NK-92 treated with Interleukin-12 subunit alpha and Interleukin-12 subunit beta, amount 100 ng/mL, for 24 hours (cell line): ENCODE results near the gene MCCC1.

Experiments
- DNase-seq: peaks from one replicate; lab custom pipeline; 2025; lab: John Stamatoyannopoulos, UW

Gene MCCC1

DNA sequence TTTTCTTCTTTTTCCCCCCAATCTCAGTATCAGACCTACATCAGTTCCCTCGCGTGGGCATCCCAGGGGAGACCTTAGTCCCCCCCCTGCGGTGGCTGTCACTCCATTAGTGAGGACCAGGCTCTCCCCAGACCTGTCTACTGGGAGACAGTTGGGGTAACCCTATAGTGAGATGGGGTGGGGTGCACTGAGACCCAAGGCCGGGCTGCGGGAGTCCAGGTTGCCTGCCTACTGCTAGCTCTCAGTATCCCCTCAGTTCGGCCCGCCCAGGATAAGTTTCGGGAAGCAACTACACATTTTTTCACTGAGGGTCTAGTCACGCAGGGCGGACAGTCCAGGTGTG, 118.3 kb downstream of the MCCC1 start:
- no peak for DNase-seq

DNA sequence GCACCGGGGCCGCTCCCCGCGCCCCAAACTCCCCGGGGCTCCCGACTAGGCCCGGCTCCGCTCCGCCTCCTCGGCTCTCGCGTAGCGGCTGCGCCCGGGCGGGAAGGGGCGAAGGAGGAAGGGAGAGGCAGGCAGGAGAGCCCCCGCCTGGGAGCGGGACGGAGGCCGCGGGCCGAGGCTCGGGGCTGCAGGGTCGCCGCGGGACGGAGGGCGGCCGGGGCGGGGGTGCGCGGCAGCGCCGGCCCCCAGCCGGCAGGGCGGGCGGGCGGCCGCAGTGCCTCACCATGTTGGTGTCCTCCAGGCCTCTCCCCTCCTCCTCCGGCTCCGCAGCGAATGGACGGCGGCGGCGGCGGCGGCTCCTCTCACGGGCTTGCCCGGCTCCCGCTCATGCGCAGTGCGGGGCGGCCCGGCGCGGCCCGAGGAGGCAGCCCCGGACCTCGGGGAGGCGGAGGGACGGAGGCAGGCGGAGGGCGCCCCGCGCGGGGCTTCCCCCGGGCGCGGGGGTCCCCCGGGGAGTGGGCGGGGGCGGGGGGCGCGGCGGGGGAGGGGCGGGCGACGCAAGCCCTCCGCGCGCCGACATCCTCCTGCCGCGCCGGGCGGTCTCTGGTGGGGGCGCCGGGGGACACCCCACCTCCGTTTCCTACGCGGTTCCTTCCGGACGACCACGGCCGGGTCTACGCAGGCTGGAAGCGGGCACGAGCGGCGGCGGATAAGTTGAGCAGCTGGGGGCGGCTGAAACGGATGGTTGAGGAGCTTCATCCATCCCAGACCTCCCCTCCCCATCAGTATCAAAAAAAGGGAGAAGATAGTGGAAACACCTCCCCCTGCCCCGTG, 118.9 kb downstream of the MCCC1 start, which contains the start of gene DCUN1D1:
Gene DCUN1D1 (minus strand): TSS at position 335 of the 834 bp plus-strand sequence. CDS start 49 bp downstream, at position 286.
- peak; percentile 81 for DNase-seq

DNA sequence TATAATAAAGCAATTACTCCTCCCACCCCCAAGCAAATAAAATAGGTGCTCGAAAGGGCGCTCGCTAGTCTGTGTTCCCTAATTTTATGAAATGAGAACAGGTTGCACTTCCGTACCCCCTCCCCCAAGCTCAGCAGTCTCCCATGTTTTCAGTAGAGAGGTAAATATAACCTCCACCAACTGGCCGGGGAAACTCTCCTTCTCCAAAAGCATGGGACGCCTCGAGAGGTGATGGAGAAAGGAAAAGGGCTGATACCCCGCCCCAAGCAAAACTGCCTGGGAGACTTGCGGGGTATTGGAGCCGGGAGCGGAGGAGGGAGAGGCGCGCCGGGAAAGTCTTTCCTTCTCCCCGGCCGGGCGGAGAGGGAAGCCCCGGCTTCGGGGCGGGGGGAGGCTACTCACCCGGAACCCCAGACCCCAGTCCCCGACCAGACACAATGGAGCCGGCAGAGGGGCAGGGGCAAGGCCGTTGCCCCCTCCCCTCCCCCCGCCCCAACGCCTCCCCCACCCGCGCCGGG, 119.6 kb downstream of the MCCC1 start:
- peak; percentile 47 for DNase-seq

DNA sequence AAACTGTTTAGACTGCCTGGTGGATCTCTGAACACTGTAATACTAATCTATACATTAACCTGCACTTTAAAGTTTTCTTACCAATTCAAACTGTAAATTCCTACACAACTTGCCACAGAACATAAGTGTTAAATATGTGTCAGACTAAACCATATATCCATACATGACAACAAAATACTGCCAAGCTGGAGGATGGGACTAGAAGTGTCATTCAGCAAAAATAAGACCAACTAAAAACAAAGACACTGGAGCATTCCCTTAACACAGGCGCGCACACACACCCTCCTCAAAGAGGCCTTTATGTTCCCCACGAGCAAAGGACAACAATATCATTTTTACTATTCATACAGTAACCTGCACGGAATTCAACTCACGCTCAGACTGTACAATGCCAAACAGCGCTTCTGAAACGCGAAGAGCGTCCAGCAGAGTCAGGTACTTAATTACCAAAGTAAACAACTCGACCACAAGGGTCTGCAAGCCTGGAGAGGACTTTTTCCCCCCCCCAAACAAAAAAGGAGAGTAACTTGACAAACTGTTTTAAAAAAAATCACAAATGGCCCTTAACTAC, 120.1 kb downstream of the MCCC1 start:
- DNase-seq = no peak

DNA sequence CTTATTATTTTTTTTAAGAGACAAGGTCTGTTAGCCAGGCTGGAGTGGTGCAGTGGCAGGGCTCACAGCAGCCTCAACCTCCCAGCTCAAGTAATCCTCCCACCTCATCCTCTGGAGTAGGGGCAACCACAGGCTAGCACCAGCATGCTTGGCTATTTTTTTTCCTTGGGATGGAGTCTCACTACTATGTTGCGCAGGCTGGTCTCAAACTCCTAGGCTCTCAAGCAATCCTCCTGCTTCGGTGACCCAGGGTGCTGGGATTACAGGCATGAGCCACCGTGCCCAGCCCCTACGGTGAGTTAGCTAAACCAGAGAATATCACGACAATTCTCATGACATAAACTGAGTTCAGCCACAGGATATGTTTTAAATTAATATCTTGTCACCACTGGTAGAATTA, 120.9 kb downstream of the MCCC1 start:
- DNase-seq = no peak

DNA sequence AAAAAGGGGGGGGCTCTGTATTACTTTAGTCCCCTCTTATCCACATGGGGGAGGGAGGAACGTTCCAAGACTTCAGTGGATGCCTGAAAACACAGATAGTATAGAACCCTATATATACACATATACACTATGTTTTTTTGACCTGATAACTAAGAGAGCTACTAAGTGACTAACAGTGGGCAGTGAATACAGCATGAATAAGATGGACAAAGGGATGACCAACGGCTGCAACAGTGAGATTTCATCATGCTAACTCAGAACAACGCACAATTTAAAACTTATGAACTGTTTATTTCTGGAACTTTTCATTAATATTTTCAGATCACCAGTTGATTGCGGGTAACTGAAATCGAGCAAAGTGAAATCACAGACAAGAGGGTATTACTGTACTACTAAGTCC, 126.2 kb downstream of the MCCC1 start:
- DNase-seq = no peak

DNA sequence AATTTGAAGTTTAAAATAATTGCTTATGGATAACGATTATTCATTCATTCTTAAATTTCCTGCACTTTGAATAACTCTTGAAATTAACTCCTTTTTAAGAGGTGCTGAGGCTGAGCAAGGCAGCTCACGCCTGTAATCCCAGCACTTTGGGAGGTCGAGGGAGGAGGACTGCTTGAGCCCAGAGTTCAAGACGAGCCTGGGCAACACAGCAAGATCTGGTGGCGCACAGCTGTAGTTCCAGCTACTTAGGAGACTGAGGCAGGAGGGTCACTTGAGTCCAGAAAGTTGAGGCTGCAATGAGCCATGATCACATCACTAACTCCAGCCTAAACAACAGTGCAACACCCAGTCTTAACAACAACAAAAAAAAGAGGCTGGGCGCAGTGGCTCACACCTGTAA, 126.9 kb downstream of the MCCC1 start:
- no peak for DNase-seq

DNA sequence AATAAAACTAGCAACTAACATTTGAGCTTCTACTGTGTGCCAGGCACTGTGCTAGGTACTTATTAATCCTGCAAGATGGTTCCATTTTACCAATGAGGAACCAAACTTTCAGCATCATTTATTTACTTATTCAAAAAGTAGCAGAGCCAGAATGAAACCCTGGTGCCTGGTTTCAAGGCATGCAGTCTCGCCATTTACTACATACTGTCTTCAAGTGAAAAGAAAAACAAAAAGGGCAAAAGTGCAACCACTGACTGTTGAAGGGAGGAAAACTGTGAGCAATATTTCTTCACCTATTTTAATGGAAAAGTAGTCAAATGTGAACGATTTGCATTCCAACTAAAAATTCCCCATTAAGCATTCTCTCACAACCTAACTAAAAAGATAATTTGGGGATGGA, 127.7 kb downstream of the MCCC1 start:
- DNase-seq = no peak

DNA sequence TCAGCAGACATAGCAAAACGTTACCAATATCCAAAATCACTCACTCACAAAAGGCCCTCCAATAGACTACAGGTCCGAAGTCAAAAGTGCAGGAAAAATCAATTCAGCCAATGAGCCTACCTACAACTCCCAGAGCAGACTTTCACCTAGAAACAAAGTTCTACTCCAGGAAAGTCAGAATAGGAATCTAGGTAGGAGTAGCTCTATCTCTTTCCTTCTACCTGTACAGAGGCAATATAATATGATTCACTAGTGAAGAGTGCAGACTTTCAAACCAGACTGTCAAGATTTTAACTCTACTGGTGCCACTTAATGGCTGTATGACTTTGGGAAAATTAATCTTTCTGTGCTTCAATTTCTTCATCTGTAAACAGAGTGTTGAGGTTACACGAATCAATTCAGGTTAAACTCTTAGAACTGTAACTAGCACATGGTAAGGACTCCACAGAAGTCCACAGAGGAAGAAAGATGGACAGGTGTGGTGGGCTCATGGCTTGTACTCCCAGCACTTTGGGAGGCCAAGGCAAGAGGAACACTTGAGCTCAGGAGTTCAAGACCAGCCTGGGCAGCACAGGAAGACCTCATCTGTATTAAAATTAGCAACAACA, 128.4 kb downstream of the MCCC1 start:
- DNase-seq = no peak

DNA sequence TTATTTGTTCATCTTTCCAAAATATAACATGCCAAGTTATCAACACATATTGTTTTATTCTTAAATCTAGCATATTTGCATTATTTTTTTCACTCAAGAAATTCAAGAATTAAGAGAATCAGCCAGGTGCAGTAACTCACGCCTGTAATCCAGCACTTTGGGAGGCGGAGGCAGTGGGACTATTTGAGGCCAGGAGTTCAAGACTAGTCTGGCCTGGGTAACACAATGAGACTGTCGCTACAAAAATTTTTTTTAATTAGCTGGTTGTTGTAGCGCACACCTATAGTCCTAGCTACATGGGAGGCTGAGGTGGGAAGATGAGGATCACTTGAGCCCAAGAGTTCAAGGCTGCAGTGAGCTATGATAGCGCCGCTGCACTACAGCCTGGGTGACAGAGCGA, 129.4 kb downstream of the MCCC1 start:
- no peak for DNase-seq

DNA sequence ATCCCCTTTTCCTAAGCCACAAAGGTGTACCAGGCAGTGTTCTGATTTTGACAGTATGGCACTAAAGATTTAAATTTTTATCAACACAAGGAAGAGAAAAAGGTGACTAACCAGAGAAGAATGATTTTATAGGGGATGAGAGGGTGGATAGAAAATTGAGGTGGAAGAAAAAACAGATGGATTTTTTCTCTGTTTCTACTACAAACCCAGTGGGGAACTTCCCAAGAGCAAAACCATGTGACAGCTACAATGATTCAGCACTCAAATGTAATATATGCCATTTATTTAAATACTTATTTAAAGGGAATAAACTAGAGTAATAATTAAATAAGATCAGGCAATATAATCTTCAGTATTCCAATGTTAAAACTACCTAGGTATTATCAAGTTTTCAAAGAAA, 130.0 kb downstream of the MCCC1 start:
- DNase-seq = no peak

DNA sequence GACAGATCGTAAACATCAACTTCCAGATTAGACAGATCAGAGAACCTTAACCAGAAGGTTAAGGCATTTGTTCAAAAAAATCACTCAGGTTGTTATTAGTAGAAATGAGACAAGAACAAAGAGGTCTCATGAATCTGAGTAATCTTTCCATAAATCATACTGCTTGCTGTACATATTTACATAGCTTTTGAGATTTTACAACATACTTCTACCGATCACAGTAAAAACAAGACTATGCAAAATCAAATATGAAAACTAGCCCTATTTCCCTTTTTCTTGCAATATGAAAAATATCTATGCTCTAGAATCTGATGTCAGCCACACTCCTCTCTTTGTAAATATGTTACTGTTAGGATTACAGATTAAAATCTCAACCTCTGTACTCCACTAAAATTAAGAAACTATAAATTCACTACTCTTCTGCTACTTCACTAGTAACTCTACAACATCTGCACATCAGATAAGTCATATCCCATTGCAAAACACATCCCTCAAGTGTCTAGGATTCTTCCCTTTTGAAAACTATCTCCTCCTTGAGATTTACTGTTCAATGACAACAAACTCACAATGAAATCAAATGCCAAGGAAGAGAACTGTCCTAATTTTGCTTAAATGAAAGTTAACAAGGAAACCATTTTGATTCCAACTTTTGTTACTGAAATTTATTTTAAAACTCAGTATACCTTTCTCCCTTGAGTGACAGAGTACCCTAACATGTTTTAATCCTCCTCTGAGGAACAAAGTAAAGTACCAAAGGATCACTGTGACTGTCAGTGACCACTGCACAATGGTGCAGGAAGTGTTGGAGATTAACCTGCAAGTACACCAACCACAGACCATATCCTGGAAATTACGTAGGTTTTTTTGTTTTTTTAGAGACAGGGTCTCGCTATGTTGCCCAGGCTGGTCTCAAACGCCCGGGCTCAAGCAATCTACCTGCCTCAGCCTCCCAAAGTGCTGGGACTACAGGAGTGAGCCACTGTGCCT, 131.8 kb downstream of the MCCC1 start:
- DNase-seq = no peak

DNA sequence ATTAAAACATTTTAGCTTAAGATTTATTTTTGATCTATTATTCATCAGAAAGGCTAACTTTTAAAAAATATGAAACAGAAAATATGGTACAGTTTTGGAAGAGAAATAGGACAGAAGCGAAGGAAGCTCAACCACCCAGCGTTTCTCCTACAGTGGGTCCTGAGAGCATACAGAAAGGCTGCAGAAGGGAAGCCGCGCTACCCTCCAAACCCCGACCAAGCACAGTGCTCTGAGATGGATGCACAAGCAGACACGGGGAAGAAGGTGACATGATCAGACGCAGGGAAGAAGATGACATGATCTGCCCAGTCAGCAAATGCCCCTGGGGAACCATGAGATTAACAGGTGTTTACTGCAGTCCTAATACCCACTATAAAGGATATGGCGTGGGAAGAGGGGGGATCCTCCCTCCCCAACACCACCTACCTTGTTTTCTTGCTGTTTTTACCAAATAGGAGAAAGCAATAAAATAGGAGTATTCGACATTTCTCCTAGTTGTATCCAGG, 133.4 kb downstream of the MCCC1 start:
- DNase-seq = no peak
